CD4-positive, alpha-beta T cell treated with Interleukin-1 beta for 1 hour (primary cell): ENCODE measurements around the gene GGT1.
"Not testable (repeated sequence)": the region's sequence is repeated elsewhere in the genome, so short reads cannot be mapped to it uniquely, and the experiment has no call there.

Experiments used
- DNase-seq, 2 donors: peaks; one replicate each; pipeline ENCODE4 v3.0.0-alpha.2; 2020 to 2022

GGT1 gene

GRCh38 chr22:24584166-24584790 lies 18.7 kb upstream of the GGT1 start:
- DNase-seq, result no peak

- DNase-seq, result no peak
Measured at GRCh38 chr22:24584871-24585411, 18.1 kb upstream of the GGT1 start.

GRCh38 chr22:24585461-24585860 lies 17.5 kb upstream of the GGT1 start:
- no peak for DNase-seq

- no peak for DNase-seq
Measured at GRCh38 chr22:24585927-24586546, 17.0 kb upstream of the GGT1 start.

GRCh38 chr22:24587251-24587650 lies 15.7 kb upstream of the GGT1 start:
- no peak for DNase-seq

GRCh38 chr22:24587948-24588347 lies 15.0 kb upstream of the GGT1 start:
- no peak for DNase-seq

GRCh38 chr22:24588381-24588756 lies 14.6 kb upstream of the GGT1 start:
- no peak for DNase-seq

GRCh38 chr22:24588757-24589481 lies 14.1 kb upstream of the GGT1 start:
- DNase-seq, result no peak

GRCh38 chr22:24589518-24590030 lies 13.4 kb upstream of the GGT1 start:
- DNase-seq, result no peak

- no peak for DNase-seq
Measured at GRCh38 chr22:24590596-24591173, 12.3 kb upstream of the GGT1 start.

- no peak for DNase-seq
Measured at GRCh38 chr22:24591286-24591830, 11.6 kb upstream of the GGT1 start.

GRCh38 chr22:24592058-24592850 lies 10.7 kb upstream of the GGT1 start:
- no peak for DNase-seq

- peak; percentile 13 to 43 for DNase-seq
Measured at GRCh38 chr22:24592851-24593558, 10.0 kb upstream of the GGT1 start, which contains the start of gene LRRC75B. Gene LRRC75B (minus strand): TSS chr22:24593073. CDS start chr22:24593039, 34 bp downstream.

GRCh38 chr22:24593559-24593835 lies 9.5 kb upstream of the GGT1 start:
- DNase-seq, result not testable (repeated sequence)

GRCh38 chr22:24593836-24594568 lies 9.0 kb upstream of the GGT1 start:
- DNase-seq, result no peak

- DNase-seq, result no peak
Measured at GRCh38 chr22:24594569-24595120, 8.3 kb upstream of the GGT1 start.

- DNase-seq, result no peak
Measured at GRCh38 chr22:24595228-24595627, 7.8 kb upstream of the GGT1 start.

- no peak for DNase-seq
Measured at GRCh38 chr22:24595863-24596262, 7.1 kb upstream of the GGT1 start.

GRCh38 chr22:24597076-24597475 lies 5.9 kb upstream of the GGT1 start:
- not testable (repeated sequence) for DNase-seq

- no peak for DNase-seq
Measured at GRCh38 chr22:24599514-24599913, 3.5 kb upstream of the GGT1 start.
